ENCODE results near the gene KRT72. TPM values are rescaled to one million over a fixed set of nuclear protein-coding genes. Genes with fewer than 3 reads are reported as not detected.

Gene KRT72
- total and polyA plus RNA-seq, 2 experiments from 2014 or later: not detected

GRCh38 chr12:52581481-52581880 is 19.8 kb downstream of the KRT72 start:
- Histone ChIP-seq H3K4me1 (ENCODE audit: insufficient read depth) (no peaks in the 10 kb centered on the region), H3K27ac (no peak overlapping the region), H3K4me2 (no peak overlapping the region), H3K79me2 (no peaks in the 10 kb centered on the region), H3K9me2 (replicated peaks; ENCODE audit: insufficient read depth) (no peaks in the 10 kb centered on the region), H2AFZ (no peak overlapping the region), H3K4me3 (no peak overlapping the region), H3K27me3 (no peaks in the 10 kb centered on the region), H3K9me3 (ENCODE audit: low read depth) (no peaks in the 10 kb centered on the region), H4K20me1 (ENCODE audit: insufficient read depth, poor library complexity, severe bottlenecking) (no peaks in the 10 kb centered on the region), H3K36me3 (replicated peaks; ENCODE audit: insufficient read depth, low read depth) (no peaks in the 10 kb centered on the region)
- DNase-seq (ENCODE audit: low spot score): peak; percentile 40
- WGBS (ENCODE audit: low lambda C conversion rate, missing lambda C conversion rate): 77% methylated on average over 6 of the region's 6 CpGs
- TF ChIP-seq EZH2 (IDR thresholded peaks at IDR 0.05; ENCODE audit: borderline replicate concordance) (no peak), EZH2phosphoT487 (IDR thresholded peaks at IDR 0.05; ENCODE audit: low read depth, severe bottlenecking, unreplicated experiment) (no peak), CTCF (IDR thresholded peaks at IDR 0.05; ENCODE audit: poor library complexity) (no peak)

- Histone ChIP-seq H4K20me1 (ENCODE audit: insufficient read depth, poor library complexity, severe bottlenecking) (no peaks in the 10 kb centered on the region), H2AFZ (no peak overlapping the region), H3K4me2 (no peak overlapping the region), H3K36me3 (replicated peaks; ENCODE audit: insufficient read depth, low read depth) (no peaks in the 10 kb centered on the region), H3K9me2 (replicated peaks; ENCODE audit: insufficient read depth) (no peaks in the 10 kb centered on the region), H3K27ac (no peak overlapping the region), H3K27me3 (no peaks in the 10 kb centered on the region), H3K4me3 (no peak overlapping the region), H3K79me2 (no peaks in the 10 kb centered on the region), H3K4me1 (ENCODE audit: insufficient read depth) (no peaks in the 10 kb centered on the region), H3K9me3 (ENCODE audit: low read depth) (no peaks in the 10 kb centered on the region)
- WGBS (ENCODE audit: low lambda C conversion rate, missing lambda C conversion rate): 91% methylated on average over 7 of the region's 7 CpGs
- DNase-seq (ENCODE audit: low spot score): no peak
- TF ChIP-seq EZH2 (IDR thresholded peaks at IDR 0.05; ENCODE audit: borderline replicate concordance) (no peak), CTCF (IDR thresholded peaks at IDR 0.05; ENCODE audit: poor library complexity) (no peak), EZH2phosphoT487 (IDR thresholded peaks at IDR 0.05; ENCODE audit: low read depth, severe bottlenecking, unreplicated experiment) (no peak)
Observed at GRCh38 chr12:52581066-52581465, 20.2 kb downstream of the KRT72 start.

GRCh38 chr12:52580496-52580895 is 20.8 kb downstream of the KRT72 start:
- H3K4me2 ChIP-seq: no peak overlapping the region
- H4K20me1 ChIP-seq (ENCODE audit: insufficient read depth, poor library complexity, severe bottlenecking): no peaks in the 10 kb centered on the region
- H3K4me1 ChIP-seq (ENCODE audit: insufficient read depth): no peaks in the 10 kb centered on the region
- no peaks in the 10 kb centered on the region for H3K27me3 ChIP-seq
- no peak for DNase-seq (ENCODE audit: low spot score)
- H3K36me3 ChIP-seq (replicated peaks; ENCODE audit: insufficient read depth, low read depth): no peaks in the 10 kb centered on the region
- H2AFZ ChIP-seq: no peak overlapping the region
- no peaks in the 10 kb centered on the region for H3K9me2 ChIP-seq (replicated peaks; ENCODE audit: insufficient read depth)
- no peak for TF ChIP-seq CTCF (IDR thresholded peaks at IDR 0.05; ENCODE audit: poor library complexity)
- TF ChIP-seq EZH2 (IDR thresholded peaks at IDR 0.05; ENCODE audit: borderline replicate concordance): no peak
- TF ChIP-seq EZH2phosphoT487 (IDR thresholded peaks at IDR 0.05; ENCODE audit: low read depth, severe bottlenecking, unreplicated experiment): no peak
- 60% methylated on average over 1 of the region's 1 CpG for WGBS (ENCODE audit: low lambda C conversion rate, missing lambda C conversion rate)
- no peaks in the 10 kb centered on the region for H3K79me2 ChIP-seq
- peak overlapping the region; percentile 46 for H3K27ac ChIP-seq
- no peaks in the 10 kb centered on the region for H3K9me3 ChIP-seq (ENCODE audit: low read depth)
- no peak overlapping the region for H3K4me3 ChIP-seq

All from hepatocyte (in vitro differentiated cells).